HT-29 (cell line): ENCODE data around the gene PTGFRN. TPM values are rescaled to one million over a fixed set of nuclear protein-coding genes. Genes with fewer than 3 reads are reported as not detected.
A peak's percentile ranks its signal among the peaks of the same experiment; 100 is the strongest.

Source experiments
- DNase-seq: peaks from one replicate; pipeline ENCODE4 v3.0.0-alpha.2; 2015; ENCODE audit warnings: low spot score
- total RNA-seq: library from RNA; depleted of rRNA; stranded (reverse); fragments of >200 nt; shearing (Covaris generic); gene quantifications from 2 replicates; pipeline ENCODE4 v1.2.3, GENCODE V29; 2014

Gene PTGFRN
- total RNA-seq, 1 experiment from 2014 or later, result 35.2 TPM

DNA sequence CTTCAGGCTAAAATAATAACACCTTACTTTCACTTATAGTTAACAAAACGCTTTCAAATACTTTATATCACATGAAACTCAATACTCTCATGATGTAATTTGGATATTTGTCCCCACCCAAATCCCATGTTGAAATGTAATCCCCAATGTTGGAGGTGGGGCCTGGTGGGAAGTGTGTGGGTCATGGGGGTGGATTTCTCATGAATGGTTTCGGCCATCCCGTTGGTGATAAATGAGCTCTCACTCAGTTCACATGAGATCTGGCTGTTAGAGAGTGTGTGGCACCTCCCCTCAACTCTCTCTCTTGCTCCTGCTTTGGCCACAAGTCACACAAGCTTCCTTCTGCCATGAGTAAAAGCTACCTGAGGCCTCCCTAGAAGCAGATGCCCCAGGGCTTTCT, 22.5 kb upstream of the PTGFRN start:
- no peak for DNase-seq

DNA sequence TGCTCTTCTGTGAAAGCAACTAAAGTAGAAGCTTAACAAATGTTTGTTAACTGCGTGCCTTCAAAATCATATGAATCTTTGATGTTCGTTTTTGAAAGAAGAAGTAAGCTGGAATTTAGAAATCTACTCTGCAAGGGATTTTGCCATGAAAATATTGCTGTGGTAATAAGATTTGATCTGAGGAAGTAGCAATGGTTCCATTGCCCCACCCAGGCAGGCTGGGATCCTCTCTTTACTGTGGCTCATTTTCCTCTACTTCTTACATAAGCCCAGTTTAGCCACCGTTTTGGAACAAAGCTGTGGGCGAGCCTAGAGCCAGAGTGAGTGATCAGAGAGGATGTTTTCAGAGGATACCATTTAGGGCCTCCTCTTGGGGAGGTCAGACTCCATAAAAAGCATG, 20.3 kb upstream of the PTGFRN start:
- DNase-seq, result no peak

DNA sequence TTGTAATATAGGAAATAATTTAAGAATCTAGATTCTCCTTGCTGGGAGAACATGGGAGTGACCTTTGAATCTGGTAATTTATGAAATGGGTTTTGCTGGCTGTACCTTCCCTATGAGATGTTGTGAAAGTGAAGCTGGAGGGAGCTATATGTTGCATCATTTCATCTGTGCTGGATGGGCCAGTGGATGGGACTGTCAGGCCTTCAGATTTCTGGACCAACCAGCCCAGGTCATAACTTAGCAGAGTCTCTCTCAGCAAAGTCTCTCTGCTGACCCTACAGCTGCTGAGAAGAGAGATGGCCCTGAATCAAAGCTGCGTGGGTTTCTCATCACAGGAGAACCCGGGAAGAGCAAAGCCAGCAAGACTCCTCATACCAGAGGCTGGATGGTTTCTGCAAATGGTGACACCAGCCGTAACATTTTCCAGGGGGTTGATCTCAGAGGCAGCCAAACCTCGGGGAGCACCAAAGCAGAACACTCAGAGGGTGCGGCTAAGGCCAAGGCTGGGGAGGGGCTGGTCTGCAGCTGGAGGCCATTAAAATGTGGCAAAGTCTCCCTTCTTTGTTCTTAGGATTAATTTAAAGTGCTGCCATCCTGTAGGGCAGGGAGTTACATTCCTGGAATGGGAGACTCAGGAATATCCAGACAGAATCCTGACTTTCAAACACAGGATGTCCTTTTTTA, 18.2 kb upstream of the PTGFRN start:
- DNase-seq, result no peak

DNA sequence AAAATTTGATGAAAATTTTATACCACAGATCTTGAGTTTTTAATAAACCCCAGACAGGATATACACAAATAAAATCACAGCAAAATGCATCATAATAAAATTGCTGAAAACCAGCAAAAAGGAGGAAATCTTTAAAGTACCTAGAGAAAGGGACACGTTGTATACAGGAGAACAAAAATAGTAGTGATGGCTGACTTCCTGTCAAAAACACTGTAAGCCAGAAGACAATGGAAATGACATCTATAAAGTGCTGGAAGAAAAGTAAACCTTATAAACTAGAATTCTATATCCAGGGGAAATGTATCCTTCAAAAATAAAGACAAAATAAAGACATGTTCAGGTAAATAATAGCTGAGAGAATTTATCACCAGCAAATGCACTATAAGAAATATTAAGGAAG, 14.6 kb upstream of the PTGFRN start:
- no peak for DNase-seq

DNA sequence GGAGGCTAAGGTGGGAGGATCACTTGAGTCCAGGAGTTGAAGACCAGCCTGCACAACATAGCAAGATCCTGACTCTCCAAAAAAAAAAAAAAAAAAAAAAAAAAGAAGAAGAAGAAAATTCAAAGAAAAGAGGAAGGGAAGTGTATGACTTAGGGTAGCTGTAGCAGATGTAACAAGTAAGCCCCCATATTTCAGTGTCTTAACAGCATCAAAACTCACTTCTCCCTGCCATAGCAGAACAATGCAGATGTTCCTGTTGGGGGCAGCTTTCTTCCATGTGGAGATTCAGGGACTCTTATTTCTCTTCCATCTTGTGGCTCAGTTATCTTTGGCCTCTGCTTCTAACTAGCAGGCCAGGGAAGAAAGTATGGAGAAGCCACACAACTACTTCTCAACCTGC, 10.2 kb upstream of the PTGFRN start:
- DNase-seq, result no peak

DNA sequence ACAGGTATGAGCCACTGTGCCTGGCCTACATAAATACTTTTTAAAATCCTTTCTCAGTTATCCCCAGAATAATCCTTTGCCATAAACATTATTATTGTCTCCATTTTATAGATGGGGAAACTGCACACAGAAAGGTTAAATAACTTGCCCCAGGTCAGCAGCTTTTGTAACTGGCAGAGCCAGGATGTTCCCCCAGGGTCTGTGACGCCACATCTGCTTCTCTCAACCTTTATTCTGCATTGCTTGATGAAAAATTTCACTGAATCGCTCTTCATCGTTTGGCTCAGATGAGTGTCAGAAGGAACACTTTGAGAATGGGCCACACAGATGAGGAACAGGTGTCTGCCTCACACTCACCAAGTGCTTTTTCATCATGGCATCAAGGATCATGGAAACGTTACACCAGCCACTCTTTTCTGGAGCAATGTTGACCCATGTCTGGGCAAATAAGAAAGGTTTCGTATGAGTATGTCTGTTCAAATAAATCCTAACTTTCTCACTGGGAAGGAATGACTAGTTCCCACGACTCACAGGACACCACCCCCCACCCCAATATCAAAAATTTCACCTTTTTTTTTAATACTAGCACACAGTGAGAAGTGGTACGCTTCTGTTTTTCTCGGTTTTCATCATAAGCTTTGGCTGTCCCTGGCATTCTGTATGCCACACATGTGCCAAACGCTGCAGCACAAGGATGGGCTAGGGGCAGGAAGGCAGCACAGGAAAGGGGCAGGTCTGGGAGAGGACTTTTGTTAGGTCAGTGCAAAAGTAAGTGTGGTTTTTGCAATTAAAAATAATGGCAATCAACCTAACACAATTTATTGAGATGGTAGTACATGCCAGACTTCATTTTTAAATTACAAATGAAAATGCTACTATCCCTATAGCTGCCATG, 9.0 kb upstream of the PTGFRN start:
- no peak for DNase-seq

DNA sequence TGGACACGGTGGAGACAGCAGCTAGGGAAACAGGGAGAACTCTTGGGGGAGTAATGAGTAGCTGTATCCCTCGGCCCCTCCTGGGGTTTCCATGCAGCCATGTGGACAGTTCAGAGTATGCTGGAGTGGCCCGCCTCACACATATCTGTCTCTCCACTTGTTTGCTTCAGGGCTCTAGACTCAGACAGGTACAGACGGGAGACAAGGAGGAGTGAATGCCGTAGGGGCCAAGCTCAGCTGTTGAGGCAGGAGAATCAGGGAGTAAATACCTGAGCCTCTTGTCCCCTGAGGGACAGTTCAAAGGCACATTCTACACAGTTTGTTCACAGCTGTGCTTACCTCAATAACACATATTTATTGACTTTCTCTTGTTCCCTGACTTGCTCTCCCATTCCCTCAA, 7.7 kb upstream of the PTGFRN start:
- DNase-seq, result no peak

DNA sequence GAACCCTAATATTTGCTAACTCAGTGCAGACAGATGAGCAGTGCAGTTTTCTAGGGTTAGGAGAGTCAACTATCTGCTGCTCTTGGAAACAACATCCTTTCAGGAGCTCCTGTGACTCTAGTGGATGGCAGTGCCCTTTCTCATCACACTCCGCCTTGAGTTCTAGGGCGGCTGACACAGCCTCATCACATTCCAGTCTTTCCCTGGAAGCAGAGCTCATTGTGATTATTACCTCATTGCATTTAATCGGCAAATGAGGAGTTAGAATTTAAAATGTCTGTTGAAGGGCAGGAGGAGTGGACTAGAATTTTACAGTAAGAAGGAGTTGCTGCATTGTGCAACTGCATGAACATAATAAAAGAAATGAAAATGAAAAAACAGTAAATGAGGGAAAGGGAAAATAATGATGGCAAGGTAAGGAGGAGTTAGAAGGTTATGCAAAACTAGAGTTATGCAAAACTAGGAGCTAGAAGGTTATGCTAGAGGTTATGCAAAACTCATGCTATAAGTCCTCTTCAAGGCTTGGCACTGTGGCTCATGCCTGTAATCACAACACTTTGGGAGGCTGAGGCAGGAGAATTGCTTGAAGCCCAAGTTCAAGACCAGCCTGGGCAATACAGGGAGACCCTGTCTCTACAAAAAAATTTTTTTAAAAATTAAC, 6.9 kb upstream of the PTGFRN start:
- no peak for DNase-seq

DNA sequence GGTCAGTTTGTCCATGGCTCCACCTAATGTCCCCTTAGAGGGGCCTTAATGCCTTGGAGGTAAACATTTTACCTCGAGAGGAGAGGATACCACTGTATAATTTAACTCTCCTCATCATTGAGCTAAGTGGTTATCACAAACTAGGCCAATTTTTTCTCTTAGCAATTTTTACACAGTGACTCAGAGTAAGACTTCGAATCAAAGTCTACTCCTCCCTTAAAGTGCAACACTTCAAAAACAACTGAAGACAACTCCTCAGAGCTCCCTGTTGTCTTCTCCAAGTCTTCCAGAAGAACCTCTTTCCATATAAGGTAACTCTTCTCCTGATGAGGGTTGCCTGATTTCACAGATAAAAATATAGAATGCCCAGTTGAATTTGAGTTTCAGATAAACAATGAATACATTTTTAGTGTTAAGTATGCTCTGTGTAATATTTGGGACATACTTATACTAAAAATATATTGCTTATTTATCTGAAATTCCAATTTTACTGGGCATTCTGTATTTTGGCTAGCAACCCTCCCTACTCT, 4.9 kb upstream of the PTGFRN start:
- DNase-seq, result no peak

DNA sequence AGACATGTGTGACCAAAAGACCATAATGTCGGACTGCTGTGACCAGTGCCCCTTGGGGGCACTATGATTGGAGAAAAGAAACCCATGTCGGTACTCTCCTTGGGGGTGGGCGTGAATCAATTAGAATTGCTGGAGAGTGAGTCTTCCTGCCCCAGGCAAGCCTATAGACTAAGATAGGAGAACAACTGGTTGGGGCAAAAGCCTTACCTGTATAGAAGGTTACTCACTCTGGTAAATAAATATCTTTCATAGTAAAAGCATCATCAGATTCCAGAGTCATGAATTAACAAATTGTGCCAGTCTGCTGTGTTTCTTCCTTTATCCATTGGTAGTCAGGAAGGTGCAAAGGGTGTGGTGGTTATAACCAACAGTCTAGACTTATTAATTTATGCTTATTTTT, 2.9 kb upstream of the PTGFRN start:
- no peak for DNase-seq

DNA sequence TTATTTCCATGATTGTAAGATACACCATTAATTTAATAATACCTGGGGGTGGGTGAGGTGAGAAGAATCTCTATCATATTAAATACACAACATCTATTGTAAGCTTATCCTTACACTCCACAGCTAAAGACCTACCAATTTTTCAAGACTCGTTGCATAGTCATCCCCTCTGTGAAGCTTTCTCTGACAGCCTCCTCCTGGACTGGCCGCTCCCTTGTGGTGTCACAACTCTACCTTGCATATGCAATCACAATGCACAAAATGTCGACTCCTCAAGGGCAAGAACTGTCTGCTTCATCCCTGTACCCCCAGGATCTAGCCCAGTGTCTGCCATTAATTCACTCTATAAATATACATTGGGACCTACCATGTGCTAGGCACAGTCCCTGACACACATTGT, 2.4 kb upstream of the PTGFRN start:
- DNase-seq, result no peak

DNA sequence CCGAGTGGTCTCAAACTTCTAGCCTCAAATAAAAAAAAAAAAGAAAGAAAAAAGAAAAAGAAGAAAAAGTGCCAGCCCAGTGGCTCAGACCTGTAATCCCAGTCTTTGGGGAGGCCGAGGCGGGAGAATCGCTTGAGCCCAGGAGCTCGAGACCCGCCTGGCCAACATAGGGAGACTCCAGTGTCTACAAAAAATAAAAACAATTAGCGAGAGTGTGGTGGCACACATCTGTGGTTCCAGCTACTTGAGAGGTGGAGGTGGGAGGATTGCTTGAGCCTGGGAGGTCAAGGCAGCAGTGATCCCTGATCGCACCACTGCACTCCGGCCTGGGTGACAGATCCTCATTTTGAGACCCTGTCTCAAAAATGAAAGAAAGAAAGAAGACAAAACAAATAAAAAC, 1.4 kb upstream of the PTGFRN start:
- DNase-seq, result no peak

DNA sequence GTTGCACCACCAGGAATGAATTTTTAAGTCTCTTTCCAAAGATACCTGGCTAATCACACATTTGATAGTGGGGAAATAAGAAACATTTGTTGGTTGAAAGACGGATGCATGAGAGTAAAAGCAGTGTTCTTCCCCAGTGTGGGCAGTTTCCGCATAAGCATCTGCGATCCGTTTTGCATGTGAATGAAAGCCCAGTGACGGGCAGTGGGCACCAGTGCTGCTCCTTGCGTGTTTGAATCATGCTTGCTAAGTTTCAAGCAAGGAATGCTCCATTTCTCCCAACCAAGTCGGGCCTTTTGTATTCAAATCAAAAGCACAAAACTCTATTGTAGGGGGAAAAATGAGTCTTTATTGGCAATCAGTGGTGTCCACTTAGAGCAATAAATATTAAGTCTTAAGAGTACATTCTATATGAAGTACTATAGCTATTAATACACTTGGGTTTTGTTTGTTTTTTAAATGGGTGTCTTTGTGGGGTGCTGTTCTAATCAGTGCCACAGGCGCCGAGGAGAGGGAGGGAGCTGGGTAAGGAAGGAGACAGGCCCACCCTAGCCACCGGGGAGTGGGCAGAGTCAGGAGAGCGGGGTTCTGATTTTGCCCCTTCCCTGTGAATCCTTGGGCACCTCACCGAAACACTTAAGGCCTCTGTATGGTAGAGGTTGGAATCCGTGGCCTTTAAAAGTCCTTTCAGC, 750 bp upstream of the PTGFRN start:
- DNase-seq, result no peak

DNA sequence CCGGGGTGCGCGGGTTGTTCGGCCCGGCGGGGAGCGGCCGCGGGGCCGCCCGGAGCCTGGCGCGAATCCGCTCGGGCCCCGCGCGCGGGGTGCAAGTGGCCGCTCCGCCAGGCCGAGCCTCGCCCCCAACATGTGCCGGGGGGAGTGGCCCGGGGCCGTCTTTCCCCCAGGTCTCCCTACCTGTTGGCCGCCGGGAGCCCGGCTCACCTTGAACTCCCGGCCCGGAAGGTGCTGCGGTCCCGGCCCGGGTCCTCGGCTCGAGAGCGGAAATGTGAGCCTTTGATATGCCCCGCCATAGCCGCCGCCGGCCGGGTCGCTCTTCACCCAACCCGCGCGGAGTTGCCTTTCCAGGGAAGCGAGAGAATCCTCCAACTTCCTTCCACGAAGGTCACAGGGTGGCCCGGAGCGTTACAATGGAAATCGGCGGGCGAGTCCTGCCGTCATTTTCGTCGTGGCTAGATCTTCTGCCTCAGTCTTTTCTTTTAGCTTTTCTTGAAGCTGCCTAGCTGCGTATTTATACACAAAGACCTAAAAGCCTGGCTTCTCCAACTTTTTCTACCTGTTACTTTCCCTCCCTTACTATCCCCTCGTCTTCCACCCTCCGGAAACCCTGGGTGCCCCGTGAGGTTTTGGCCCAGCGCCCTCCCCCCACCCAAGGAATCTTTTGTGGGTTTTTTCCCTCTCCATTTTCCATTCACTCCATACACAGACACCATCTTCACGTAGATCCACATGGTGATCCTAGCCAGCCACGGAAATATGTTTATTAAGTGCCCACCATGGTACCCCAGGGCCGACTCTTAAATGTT, 867 bp downstream of the PTGFRN start:
- peak; percentile 28 for DNase-seq

DNA sequence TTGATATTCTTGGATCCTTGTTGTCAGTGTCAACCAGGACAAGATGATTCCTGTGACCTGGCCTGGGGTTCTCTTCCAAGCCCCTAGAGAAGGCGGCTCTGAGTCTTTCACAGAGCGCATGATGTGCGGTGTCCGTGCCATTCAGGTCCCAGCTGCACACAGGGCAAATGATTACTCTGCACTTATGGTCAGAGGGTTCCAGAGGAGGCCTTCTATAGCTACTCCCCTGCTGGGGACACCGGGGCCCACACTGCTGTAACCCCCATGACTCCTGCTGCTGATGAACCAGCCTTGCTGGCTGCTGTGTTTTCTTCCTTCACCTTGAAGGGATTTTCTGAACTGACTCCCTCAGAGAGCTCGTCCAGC, 1.5 kb downstream of the PTGFRN start:
- DNase-seq, result no peak

DNA sequence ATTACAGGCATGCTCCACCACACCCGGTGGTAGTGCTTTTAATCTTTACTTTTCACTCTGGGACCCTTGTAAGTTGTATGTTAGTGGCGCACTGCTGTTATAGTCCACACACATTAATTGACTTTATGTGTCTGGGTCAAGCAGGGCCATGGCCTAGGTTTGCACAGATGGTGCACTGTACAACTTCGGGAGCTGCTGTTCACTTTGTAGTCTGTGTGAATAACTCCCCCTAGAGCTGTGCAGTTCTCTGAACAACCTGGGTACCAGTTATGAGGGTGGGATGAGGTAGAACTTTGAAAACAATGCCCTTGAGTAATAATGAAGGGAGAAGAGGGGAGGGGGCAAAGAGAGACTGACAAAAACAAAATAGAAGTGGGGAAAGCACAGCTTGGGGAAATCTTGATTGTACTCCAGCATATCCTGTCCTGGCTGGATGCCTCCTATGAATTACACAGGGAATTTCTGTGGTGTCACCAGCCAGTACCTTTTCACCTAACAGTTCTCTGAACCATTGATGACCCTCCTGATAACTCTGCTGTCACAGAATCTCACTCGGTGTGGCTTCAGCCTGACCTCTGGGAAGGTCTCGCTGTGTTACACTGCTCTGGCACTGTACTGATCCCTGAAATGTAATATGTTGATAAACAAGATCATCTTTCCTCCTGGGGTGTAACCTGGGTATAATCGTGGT, 2.2 kb downstream of the PTGFRN start:
- no peak for DNase-seq

DNA sequence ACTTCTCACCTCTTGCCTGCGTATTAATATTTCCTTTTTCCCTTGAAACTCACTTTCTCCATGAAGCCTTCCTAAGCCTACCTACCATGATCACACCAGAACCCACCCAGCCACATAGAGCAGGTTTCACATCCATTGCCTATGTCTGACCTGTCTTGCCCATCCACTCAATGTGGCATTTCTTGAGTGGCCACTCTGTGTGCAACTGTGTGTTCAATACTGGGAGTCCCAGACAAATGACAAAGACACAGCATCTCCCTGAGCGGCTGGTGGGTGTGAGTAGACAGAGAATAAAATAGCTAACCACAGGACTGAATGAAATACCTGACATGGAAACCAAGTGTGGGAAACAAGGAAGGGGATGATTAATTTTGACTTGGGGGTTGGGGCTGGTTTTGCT, 3.1 kb downstream of the PTGFRN start:
- DNase-seq, result no peak

DNA sequence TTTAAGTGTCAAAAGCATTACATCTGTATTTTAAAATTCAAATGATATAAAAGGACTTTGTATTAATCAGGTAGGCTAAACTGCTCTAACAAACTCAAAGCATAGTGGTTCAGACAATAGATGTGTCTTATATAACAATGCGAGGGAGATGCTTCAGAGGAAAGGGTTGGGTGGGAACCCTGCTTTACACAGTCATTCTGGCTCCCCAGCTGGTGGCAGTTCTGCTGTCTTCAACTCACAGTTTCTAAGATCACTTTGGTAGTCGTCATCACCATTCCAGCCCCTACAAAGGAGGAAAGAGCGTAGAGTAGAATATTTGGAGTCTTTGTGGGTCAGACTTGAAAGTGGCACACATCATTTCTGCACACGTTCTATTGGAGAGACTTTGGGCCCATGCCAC, 4.2 kb downstream of the PTGFRN start:
- no peak for DNase-seq

DNA sequence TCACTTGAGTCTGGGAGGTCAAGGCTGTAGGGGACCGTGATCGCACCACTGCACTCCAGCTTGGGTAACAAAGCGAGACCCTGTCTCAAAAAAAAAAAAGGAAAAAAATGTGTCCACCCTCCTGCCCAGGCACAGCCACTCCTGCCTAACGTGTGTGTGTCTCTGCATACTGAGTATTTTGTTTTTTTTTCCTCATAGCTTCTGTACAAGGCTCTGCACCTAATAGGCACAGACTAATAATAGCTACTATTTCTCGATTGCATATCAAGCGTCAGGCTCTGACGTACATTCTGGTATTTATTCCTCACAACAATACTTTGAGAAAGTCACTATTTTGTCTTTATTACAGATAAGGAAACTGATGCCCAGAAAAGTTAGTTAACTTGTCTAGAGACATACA, 5.0 kb downstream of the PTGFRN start:
- DNase-seq, result no peak

DNA sequence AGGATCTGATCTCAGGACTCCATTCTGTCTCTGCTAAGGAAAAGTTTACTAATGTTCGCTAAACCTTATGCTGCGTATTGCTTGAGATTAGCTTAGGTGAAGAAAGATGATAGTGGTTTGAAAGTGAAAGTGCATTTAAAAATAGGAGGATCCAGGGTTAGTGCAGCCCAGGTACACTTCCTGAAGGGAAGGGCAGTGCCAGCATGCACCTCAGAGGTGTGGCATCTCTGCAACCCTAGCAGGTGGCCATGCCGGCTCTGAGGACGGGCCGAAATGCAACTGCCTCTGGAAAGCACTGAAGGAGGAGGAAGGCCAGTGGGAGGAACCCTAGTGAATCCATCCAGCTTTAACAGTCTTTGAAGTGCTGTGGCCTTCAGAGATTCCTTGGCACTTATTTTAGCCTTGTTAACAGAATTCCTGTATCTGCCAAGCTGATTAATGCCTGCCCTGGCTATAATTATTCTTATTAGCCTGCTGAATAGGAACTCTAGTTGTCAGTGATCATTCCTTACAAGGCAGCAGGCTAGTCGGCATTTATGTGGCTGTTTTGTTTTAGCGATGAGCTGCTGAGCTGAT, 5.5 kb downstream of the PTGFRN start:
- peak; percentile 31 for DNase-seq
